ENCODE results near the gene GATAD1.
"Not testable (repeated sequence)": the region's sequence is repeated elsewhere in the genome, so short reads cannot be mapped to it uniquely, and the experiment has no call there.

GRCh38 chr7:92479146-92479545, 31.9 kb downstream of the GATAD1 start:
- TF ChIP-seq POLR2A, CTCF (IDR thresholded peaks at IDR 0.05): not testable (repeated sequence)
